ENCODE results near the gene TMEFF2. TPM values are rescaled to one million over a fixed set of nuclear protein-coding genes. Genes with fewer than 3 reads are reported as not detected.

Gene TMEFF2
- total and polyA plus RNA-seq, 12 donors = 0.16 to 2.7 (median 0.58) TPM; not detected in 2

- WGBS, 4 donors = 55 to 70% (median 68%) methylated on average over 4 of the region's 4 CpGs
Measured at GRCh38 chr2:192128655-192129054, 66.1 kb downstream of the TMEFF2 start.

GRCh38 chr2:192127434-192127833, 67.3 kb downstream of the TMEFF2 start:
- WGBS, 4 donors = 57 to 66% (median 63%) methylated on average over 2 of the region's 2 CpGs
- no peaks in the 10 kb centered on the region for H3K4me1 ChIP-seq (replicated peaks in 1 of 2)
- DNase-seq = no peak
- TF ChIP-seq POLR2A (IDR thresholded peaks at IDR 0.05) = no peak
- no peaks in the 10 kb centered on the region for H3K27me3 ChIP-seq
- no peak overlapping the region for H3K27ac ChIP-seq
- H3K4me3 ChIP-seq = no peak overlapping the region
- intact Hi-C loops (cut with DNase I) = no loop called here
- no peaks in the 10 kb centered on the region for H3K36me3 ChIP-seq (replicated peaks in 1 of 2)
- no peaks in the 10 kb centered on the region for H3K9me3 ChIP-seq (replicated peaks in 1 of 3)

More at GRCh38 chr2:192128655-192129054, 66.1 kb downstream of the TMEFF2 start:
- no peaks in the 10 kb centered on the region for H3K27me3 ChIP-seq
- no peak for DNase-seq
- no peak overlapping the region for H3K27ac ChIP-seq
- H3K36me3 ChIP-seq (replicated peaks in 1 of 2) = no peaks in the 10 kb centered on the region
- H3K4me1 ChIP-seq (replicated peaks in 1 of 2) = no peaks in the 10 kb centered on the region
- H3K9me3 ChIP-seq (replicated peaks in 1 of 3) = no peaks in the 10 kb centered on the region
- intact Hi-C loops (cut with DNase I) = no loop called here
- TF ChIP-seq POLR2A (IDR thresholded peaks at IDR 0.05) (no peak), CTCF (IDR thresholded peaks at IDR 0.05) (no peak)
- H3K4me3 ChIP-seq = no peak overlapping the region

- no peak for DNase-seq
- H3K4me1 ChIP-seq (replicated peaks in 1 of 2) = no peaks in the 10 kb centered on the region
- no peaks in the 10 kb centered on the region for H3K27me3 ChIP-seq
- intact Hi-C loops (cut with DNase I) = no loop called here
- H3K27ac ChIP-seq = no peak overlapping the region
- H3K36me3 ChIP-seq (replicated peaks in 1 of 2) = no peaks in the 10 kb centered on the region
- no peak for TF ChIP-seq POLR2A (IDR thresholded peaks at IDR 0.05)
- TF ChIP-seq CTCF (IDR thresholded peaks at IDR 0.05) = no peak
- H3K9me3 ChIP-seq (replicated peaks in 1 of 3) = no peaks in the 10 kb centered on the region
- H3K4me3 ChIP-seq = no peak overlapping the region
Measured at GRCh38 chr2:192126912-192127311, 67.8 kb downstream of the TMEFF2 start.

GRCh38 chr2:192126426-192126825, 68.3 kb downstream of the TMEFF2 start:
- H3K4me1 ChIP-seq (replicated peaks in 1 of 2) = no peaks in the 10 kb centered on the region
- no peaks in the 10 kb centered on the region for H3K36me3 ChIP-seq (replicated peaks in 1 of 2)
- H3K9me3 ChIP-seq (replicated peaks in 1 of 3) = no peaks in the 10 kb centered on the region
- H3K4me3 ChIP-seq = no peak overlapping the region
- TF ChIP-seq CTCF (IDR thresholded peaks at IDR 0.05) = no peak
- TF ChIP-seq POLR2A (IDR thresholded peaks at IDR 0.05) = no peak
- H3K27ac ChIP-seq = no peak overlapping the region
- no peak for DNase-seq
- no peaks in the 10 kb centered on the region for H3K27me3 ChIP-seq
- WGBS, 4 donors = 0 to 4% (median 0%) methylated on average over 1 of the region's 1 CpG
- intact Hi-C loops (cut with DNase I) = no loop called here

GRCh38 chr2:192124571-192124970, 70.2 kb downstream of the TMEFF2 start:
- H3K4me1 ChIP-seq (replicated peaks in 1 of 2) = no peaks in the 10 kb centered on the region
- WGBS, 4 donors = 77 to 94% (median 89%) methylated on average over 1 of the region's 1 CpG
- H3K4me3 ChIP-seq = no peak overlapping the region
- H3K27me3 ChIP-seq = no peaks in the 10 kb centered on the region
- intact Hi-C loops (cut with DNase I) = no loop called here
- no peaks in the 10 kb centered on the region for H3K36me3 ChIP-seq (replicated peaks in 1 of 2)
- H3K9me3 ChIP-seq (replicated peaks in 1 of 3) = no peaks in the 10 kb centered on the region
- no peak for DNase-seq
- no peak overlapping the region for H3K27ac ChIP-seq
- TF ChIP-seq POLR2A (IDR thresholded peaks at IDR 0.05) = no peak
- TF ChIP-seq CTCF (IDR thresholded peaks at IDR 0.05) = no peak
